Measurements from ENCODE around the gene TCF25.
"Not testable (repeated sequence)": the region's sequence is repeated elsewhere in the genome, so short reads cannot be mapped to it uniquely, and the experiment has no call there.

Gene TCF25

GRCh38 chr16:89873109-89873971 is at the start of gene TCF25:
TSS of gene TCF25 (plus strand) at chr16:89873592. CDS start at chr16:89873668, 76 bp downstream.
- DNase-seq (ENCODE audit: low read depth in 3 of 3) = peak; percentile 77 to 83 (median 82)

GRCh38 chr16:89823824-89824148 is 49.6 kb upstream of the TCF25 start:
- DNase-seq (ENCODE audit: low read depth in 3 of 3) = not testable (repeated sequence)

GRCh38 chr16:89826531-89827382 is 46.6 kb upstream of the TCF25 start:
- no peak for DNase-seq (ENCODE audit: low read depth in 3 of 3)

- no peak for DNase-seq (ENCODE audit: low read depth in 3 of 3)
Measured at GRCh38 chr16:89827383-89828198, 45.8 kb upstream of the TCF25 start.

GRCh38 chr16:89828199-89828869 is 45.1 kb upstream of the TCF25 start, which contains the start of gene SPIRE2:
TSS of gene SPIRE2 (plus strand) at chr16:89828475. CDS start at chr16:89828551, 76 bp downstream.
- peak; percentile 29 to 52 (median 43) for DNase-seq (ENCODE audit: low read depth in 3 of 3)

GRCh38 chr16:89828870-89829629 is 44.3 kb upstream of the TCF25 start:
- DNase-seq (ENCODE audit: low read depth in 3 of 3) = no peak

GRCh38 chr16:89829630-89830437 is 43.6 kb upstream of the TCF25 start:
- DNase-seq (ENCODE audit: low read depth in 3 of 3) = no peak

- DNase-seq (ENCODE audit: low read depth in 3 of 3) = no peak
Measured at GRCh38 chr16:89831810-89832328, 41.5 kb upstream of the TCF25 start.

- not testable (repeated sequence) for DNase-seq (ENCODE audit: low read depth in 3 of 3)
Measured at GRCh38 chr16:89833664-89834363, 39.6 kb upstream of the TCF25 start.

GRCh38 chr16:89834813-89835363 is 38.5 kb upstream of the TCF25 start:
- DNase-seq (ENCODE audit: low read depth in 3 of 3) = not testable (repeated sequence)

- DNase-seq (ENCODE audit: low read depth in 3 of 3) = not testable (repeated sequence)
Measured at GRCh38 chr16:89836484-89836883, 36.9 kb upstream of the TCF25 start.

GRCh38 chr16:89837014-89837546 is 36.3 kb upstream of the TCF25 start:
- no peak for DNase-seq (ENCODE audit: low read depth in 3 of 3)

- DNase-seq (ENCODE audit: low read depth in 3 of 3) = no peak
Measured at GRCh38 chr16:89841275-89841674, 32.1 kb upstream of the TCF25 start.

GRCh38 chr16:89842471-89843408 is 30.7 kb upstream of the TCF25 start:
- no peak for DNase-seq (ENCODE audit: low read depth in 3 of 3)

- no peak for DNase-seq (ENCODE audit: low read depth in 3 of 3)
Measured at GRCh38 chr16:89843409-89844350, 29.7 kb upstream of the TCF25 start.
